Right lung (tissue), 5 donors: ENCODE measurements around the gene LGR4. TPM values are rescaled to one million over a fixed set of nuclear protein-coding genes. Genes with fewer than 3 reads are reported as not detected.
"Not testable (repeated sequence)": the region's sequence is repeated elsewhere in the genome, so short reads cannot be mapped to it uniquely, and the experiment has no call there.

Experiments
- DNase-seq, 2 donors: peaks; one replicate each; pipeline ENCODE4 v3.0.0-alpha.2; 2013
- polyA plus RNA-seq, 5 donors: library from polyadenylated mRNA; unstranded; fragments of 120-200 nt; gene quantifications; one replicate each; pipeline versions ENCODE4 v1.2.1 to v1.2.3, GENCODE V29; 2013; ENCODE audit warnings: inconsistent platforms in 1 of 5, low replicate concordance in 1 of 5; ENCODE audit not compliant: insufficient read length in 5 of 5, insufficient read depth in 1 of 5

Gene LGR4
- polyA plus RNA-seq, 5 donors, result 12.3 to 26.3 (median 21.4) TPM

- peak; percentile 44 to 56 for DNase-seq
Observed at GRCh38 chr11:27350511-27350910, 122.1 kb downstream of the LGR4 start.

GRCh38 chr11:27349919-27350318 is 122.7 kb downstream of the LGR4 start:
- no peak for DNase-seq

DNA sequence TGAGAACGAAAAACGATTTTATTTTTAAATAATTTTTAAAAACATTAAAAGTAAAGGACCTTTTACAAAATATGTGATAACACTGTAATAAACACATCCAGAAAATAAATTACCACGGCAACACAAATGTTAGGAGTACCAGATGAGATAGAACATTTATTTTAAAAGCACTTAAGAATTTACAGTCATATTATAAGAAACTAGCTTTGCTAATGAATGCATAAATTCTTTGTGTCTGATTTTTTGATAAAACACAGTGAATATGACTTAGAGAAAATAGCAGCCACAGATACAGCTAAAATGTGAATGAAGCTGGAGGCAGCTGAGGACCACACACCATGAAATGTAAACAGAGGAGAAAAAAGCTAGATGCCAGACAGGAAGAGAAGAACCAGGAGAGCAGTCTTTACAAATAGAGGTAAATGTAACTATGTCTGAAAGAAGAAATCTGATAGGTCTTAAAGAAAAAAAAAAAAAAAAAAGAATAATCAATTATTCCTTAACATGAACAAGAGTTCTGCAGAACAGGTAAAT is 124.2 kb downstream of the LGR4 start:
- no peak for DNase-seq

DNA sequence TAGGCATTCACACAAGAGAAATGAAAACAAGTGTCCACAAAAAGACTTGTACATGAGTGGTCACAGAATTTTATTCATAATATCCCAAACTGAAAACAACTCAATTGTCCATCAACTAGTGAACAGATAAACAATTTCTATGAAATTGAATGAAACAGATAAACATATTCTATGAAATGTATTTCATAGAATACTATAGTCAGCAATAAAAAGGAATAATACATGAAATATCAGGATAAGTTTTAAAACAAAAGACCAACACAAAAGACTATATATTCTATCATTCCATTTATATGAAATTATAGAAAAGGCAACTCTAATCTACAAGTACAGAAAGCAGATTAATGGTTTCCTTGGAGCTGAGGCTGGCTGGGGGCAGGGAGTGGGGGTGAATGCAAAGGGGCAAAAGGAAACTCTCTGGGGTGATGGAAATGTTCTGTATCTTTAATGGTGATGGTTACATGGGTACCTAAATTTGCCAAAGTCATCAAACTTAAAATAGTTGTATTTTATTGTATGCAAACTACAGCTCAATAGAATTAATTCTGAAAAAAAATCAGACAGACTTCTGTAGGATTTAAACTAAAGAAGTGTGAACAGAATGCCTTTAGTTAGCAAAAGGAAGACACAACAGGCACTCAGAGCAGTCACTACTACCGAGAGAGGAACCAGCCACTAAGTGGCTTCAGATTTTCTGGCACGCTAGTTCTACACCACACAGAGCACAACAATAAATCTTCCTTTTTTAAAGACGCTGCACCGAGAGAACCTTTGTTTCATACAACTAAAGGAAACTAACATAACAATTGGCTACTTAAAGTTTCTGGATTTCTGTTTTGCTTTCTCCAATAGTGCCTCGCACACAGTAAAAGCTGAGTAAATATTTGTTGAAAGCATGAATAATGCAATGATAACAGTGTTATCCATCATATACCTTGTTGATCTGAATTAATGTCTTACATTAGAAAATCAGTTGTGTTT is 124.9 kb downstream of the LGR4 start:
- no peak for DNase-seq

DNA sequence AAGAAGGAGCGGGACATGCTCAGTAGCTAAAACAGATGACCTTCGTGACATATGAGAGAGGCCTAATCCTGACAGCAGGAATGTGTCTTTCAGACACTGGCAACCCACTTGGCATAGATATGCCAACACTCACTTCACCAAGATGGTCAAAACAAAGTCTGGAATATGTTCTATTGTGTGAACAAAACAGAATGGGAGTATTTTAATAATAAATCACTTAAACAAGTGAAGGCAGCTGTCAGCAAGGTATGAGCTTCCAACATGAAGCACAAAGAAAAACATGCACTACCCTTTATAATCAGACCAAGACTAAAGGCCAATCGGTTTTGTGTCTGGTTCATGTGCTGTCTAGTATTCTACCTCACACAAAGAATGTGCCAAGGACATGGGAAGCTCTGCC is 132.6 kb downstream of the LGR4 start:
- no peak for DNase-seq

DNA sequence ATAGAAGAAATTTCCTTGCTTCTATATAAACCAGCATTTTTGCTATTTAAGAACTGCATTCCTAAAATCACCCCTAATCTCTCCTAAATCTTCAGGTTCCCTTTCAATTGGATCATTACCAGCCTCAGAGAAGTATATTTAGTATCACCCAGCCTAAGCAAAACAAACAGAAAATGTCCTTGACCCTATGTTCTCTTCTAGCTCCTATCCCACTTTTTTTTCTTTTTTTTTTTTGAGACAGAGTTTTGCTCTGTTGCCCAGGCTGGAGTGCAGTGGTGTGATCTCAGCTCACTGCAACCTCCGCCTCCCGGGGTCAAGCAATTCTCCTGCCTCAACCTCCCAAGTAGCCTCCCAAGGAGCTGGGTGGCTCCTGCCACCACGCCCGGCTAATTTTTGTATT is 137.8 kb downstream of the LGR4 start:
- DNase-seq, result not testable (repeated sequence)

- no peak for DNase-seq
Observed at GRCh38 chr11:27331981-27332380, 140.6 kb downstream of the LGR4 start.

- no peak for DNase-seq
Observed at GRCh38 chr11:27330633-27331270, 141.8 kb downstream of the LGR4 start.

DNA sequence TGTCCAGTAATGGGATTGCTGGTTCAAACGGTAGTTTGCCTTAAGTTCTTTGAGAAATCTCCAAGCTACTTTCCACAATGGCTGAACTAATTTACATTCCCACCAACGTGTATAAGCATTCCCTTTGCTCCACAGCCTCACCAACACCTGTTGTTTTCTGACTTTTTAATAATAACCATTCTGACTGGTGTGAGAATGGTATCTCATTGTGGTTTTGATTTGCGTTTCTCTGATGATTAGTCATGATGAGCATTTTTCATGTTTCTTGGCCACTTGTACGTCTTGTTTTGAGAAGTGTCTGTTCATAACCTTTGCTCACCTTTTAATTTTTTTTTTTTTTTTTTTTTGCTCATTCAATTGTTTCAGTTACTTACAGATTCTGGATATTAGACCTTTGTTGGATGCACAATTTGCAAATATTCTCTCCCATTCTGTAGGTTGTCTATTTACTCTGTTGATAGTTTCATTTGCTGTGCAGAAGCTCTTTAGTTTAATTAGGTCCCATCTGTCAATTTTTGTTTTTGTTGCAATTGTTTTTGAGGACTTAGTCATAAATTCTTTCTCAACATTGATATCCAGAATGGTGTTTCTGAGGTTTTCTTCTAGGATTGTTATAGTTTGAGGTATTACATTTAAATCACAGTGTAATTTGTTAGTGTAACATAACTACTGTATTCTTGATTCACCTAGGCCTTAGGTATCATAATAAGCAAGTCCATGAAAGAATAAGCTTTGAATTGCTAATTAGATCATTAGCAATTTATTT is 142.5 kb downstream of the LGR4 start:
- no peak for DNase-seq

- no peak for DNase-seq
Observed at GRCh38 chr11:27328614-27329013, 144.0 kb downstream of the LGR4 start.

DNA sequence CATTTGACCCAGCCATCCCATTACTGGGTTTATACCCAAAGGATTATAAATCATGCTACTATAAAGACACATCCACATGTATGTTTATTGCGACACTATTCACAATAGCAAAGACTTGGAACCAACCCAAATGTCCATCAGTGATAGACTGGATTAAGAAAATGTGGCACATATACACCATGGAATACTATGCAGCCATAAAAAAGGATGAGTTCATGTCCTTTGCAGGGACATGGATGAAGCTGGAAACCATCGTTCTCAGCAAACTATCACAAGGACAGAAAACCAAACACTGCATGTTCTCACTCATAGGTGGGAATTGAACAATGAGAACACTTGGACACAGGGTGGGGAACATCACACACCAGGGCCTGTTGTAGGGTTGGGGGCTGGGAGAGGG is 145.5 kb downstream of the LGR4 start:
- DNase-seq, result not testable (repeated sequence)

DNA sequence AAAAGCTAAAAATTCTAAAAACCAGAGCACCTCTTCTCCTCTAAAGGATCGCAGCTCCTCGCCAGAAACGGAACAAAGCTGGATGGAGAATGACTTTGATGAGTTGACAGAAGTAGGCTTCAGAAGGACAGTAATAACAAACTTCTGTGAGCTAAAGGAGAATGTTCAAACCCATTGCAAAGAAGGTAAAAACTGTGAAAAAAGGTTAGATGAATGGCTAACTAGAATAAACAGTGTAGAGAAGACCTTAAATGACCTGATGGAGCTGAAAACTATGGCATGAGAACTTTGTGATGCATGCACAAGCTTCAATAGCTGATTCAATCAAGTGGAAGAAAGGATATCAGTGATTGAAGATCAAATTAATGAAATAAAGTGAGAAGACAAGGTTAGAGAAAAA is 150.4 kb downstream of the LGR4 start:
- DNase-seq, result not testable (repeated sequence)

GRCh38 chr11:27321340-27321739 is 151.2 kb downstream of the LGR4 start:
- not testable (repeated sequence) for DNase-seq

DNA sequence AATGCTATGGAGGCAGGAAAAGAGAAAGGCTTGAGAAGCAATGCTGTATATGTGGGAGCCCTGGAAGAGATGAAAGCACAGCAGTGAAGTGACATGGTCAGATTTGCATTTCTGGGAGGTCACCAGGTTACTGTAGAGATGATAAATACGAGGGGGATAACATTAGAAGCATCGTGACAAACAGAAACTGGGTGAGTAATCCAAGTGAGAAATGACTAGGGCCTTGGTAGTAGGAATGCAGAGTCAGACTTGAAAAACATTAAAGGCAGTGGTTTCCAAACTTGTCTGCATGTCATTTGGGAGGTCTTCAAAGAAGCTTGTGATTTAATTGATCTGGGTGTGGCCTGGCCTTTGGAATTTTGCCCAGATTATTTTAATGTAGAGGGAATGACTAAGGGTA is 153.5 kb downstream of the LGR4 start:
- DNase-seq, result no peak

DNA sequence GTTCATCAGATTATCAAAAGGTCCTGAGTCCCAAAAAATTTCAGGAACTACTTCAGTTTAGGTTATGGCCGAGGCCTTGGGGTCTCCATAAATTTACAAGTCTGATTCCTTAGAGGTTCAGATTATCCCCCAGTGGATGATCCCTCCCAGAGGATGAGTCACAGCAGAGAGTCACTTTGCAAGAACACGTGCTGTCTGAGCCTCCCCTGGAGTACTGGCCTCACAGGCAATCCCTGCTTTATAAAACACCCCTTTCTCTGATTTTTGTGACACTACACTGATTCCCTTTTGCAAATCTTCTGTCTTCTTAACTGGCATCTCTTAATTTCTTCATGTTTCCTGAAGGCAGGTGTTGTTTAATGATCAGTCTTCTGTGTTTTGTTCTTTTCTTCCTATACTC is 154.8 kb downstream of the LGR4 start:
- no peak for DNase-seq

Other genes with a start within 250 kb of the LGR4 start
- 10 to 100 TPM; 17.2 to 32.9 (median 21.3) TPM for gene CCDC34, start 109.6 kb downstream of the LGR4 start, polyA plus RNA-seq
- gene LIN7C, start 34.0 kb upstream of the LGR4 start, polyA plus RNA-seq, result 10 to 100 TPM; 15.7 to 23.5 (median 21.3) TPM
- gene BDNF, start 227.7 kb upstream of the LGR4 start, polyA plus RNA-seq, result under 1 TPM; 0.23 to 0.52 (median 0.36) TPM